HepG2 (cell line): Measurements from ENCODE around the gene ZBTB17. TPM values are rescaled to one million over a fixed set of nuclear protein-coding genes. Genes with fewer than 3 reads are reported as not detected.

Source experiments
- ATAC-seq: fragments of 200-7000 bp; cut with Tn5 transposase; 3 replicates; pipeline ENCODE4 v1.9.1; 2020; ENCODE audit warnings: mild to moderate bottlenecking, moderate library complexity
- BruUV-seq: library from RNA; stranded (reverse); fragments of 400-500 nt; replicated peaks from 2 replicates; lab custom pipeline; 2021; lab: Mats Ljungman, UMichigan
- CTCF ChIA-PET: fragments of 300-600 bp; formaldehyde crosslinking; extraction: SDS; loops from one replicate; lab custom pipeline; 2021; ENCODE audit warnings: low total read pairs, inconsistent platforms, low intra/inter-chr PET ratio; lab: Yijun Ruan, JAX
- POLR2A ChIA-PET: fragments of 350-600 bp; sonication (Branson Sonifier 250); formaldehyde crosslinking; loops from one replicate; lab custom pipeline; 2020; ENCODE audit warnings: antibody characterized with exemption, inconsistent platforms; lab: Yijun Ruan, JAX
- DNase-seq: peaks from one replicate; pipeline ENCODE4 v3.0.0-alpha.2; 2015; ENCODE audit warnings: low spot score
- FAIRE-seq: peaks from 3 replicates; lab custom pipeline; 2011; peaks lifted over from hg19 to GRCh38; lab: Jason Lieb, UNC
- H2AFZ ChIP-seq: one replicate; pipeline ENCODE4 v1.6.1; 2011; ENCODE audit warnings: low read length, inconsistent platforms
- H3K27ac ChIP-seq: fragments of 300-600 bp; 3 replicates; pipeline ENCODE4 v1.8.0; 2011; ENCODE audit warnings: mixed run types, mild to moderate bottlenecking, mixed read lengths, low read length, inconsistent platforms; ENCODE audit not compliant: insufficient read depth; ENCODE audit errors: extremely low read length
- H3K27me3 ChIP-seq, 2 experiments: fragments of 200-600 bp in 1 of 2; 2 replicates in 1 of 2; 3 replicates in 1 of 2; pipeline versions ENCODE4 v1.6.0 to v1.8.0; 2011; ENCODE audit warnings: low read length in 2 of 2, mild to moderate bottlenecking in 2 of 2, moderate library complexity in 2 of 2, inconsistent platforms in 1 of 2; ENCODE audit not compliant: insufficient read depth in 2 of 2, control insufficient read depth in 1 of 2
- H3K36me3 ChIP-seq, 2 experiments: fragments of 200-600 bp in 1 of 2; replicated peaks in 1 of 2; 2 replicates in 1 of 2; 3 replicates in 1 of 2; pipeline versions ENCODE4 v1.5.1 to v1.8.0; 2011; ENCODE audit warnings: low read length in 2 of 2, inconsistent platforms in 1 of 2; ENCODE audit not compliant: insufficient read depth in 2 of 2, control insufficient read depth in 1 of 2
- H3K4me1 ChIP-seq: 2 replicates; pipeline ENCODE4 v1.5.1; 2012; ENCODE audit warnings: low read length, inconsistent platforms; ENCODE audit not compliant: insufficient read depth
- H3K4me2 ChIP-seq: 2 replicates; pipeline ENCODE4 v1.6.0; 2011; ENCODE audit warnings: low read depth, low read length, inconsistent platforms
- H3K4me3 ChIP-seq, 3 experiments: fragments of 200-600 bp in 1 of 3; sonication (generic), shearing (Covaris generic) in 1 of 3; replicated peaks in 1 of 3; 2 replicates each; pipeline ENCODE4 v1.5.1; 2011 to 2016; ENCODE audit warnings: low read length in 3 of 3, inconsistent platforms in 2 of 3, low read depth in 2 of 3, mild to moderate bottlenecking in 2 of 3, control low read depth in 1 of 3, mixed read lengths in 1 of 3; ENCODE audit not compliant: insufficient read depth in 1 of 3
- H3K79me2 ChIP-seq: one replicate; pipeline ENCODE4 v1.6.1; 2011; ENCODE audit warnings: low read length, inconsistent platforms; ENCODE audit not compliant: insufficient read depth
- H3K9ac ChIP-seq: 2 replicates; pipeline ENCODE4 v1.6.0; 2011; ENCODE audit warnings: mild to moderate bottlenecking, low read depth, low read length, inconsistent platforms; ENCODE audit not compliant: insufficient read depth
- H3K9me3 ChIP-seq: 2 replicates; pipeline ENCODE4 v1.5.1; 2012; ENCODE audit warnings: mild to moderate bottlenecking, low read length
- H4K20me1 ChIP-seq: 2 replicates; pipeline ENCODE4 v1.6.0; 2011; ENCODE audit warnings: inconsistent platforms, mild to moderate bottlenecking, low read length, moderate library complexity; ENCODE audit not compliant: insufficient read depth
- AGO2 ChIP-seq: fragments of 200-400 bp; formaldehyde crosslinking; optimal IDR thresholded peaks from 2 replicates; pipeline ENCODE3; 2017; ENCODE audit warnings: mild to moderate bottlenecking, low read depth, low read length, moderate library complexity
- ATRX ChIP-seq: sonication (generic); formaldehyde crosslinking; IDR thresholded peaks from 2 replicates; pipeline ENCODE4 v1.4.0; 2020; ENCODE audit warnings: missing genetic modification reagents, borderline replicate concordance
- CEBPB ChIP-seq: IDR thresholded peaks from 2 replicates; pipeline ENCODE4 v1.6.1; 2011; ENCODE audit warnings: low read depth, low read length, improper control_type of control experiment, borderline replicate concordance
- ETV5 ChIP-seq: IDR thresholded peaks from 2 replicates; pipeline ENCODE4 v1.6.1; 2018; ENCODE audit warnings: missing biosample characterization, missing genetic modification reagents, inconsistent platforms, borderline replicate concordance
- GABPB1 ChIP-seq: IDR thresholded peaks from 2 replicates; pipeline ENCODE4 v1.6.1; 2016; ENCODE audit warnings: mild to moderate bottlenecking, missing genetic modification reagents, moderate library complexity, missing compliant biosample characterization
- MAX ChIP-seq: IDR thresholded peaks from 2 replicates; pipeline ENCODE4 v1.6.1; 2012; ENCODE audit warnings: inconsistent platforms
- MXI1 ChIP-seq: IDR thresholded peaks from 3 replicates; pipeline ENCODE4 v1.6.1; 2012; ENCODE audit warnings: low read depth, low read length, inconsistent platforms, borderline replicate concordance
- SKI ChIP-seq: fragments of 450-650 bp; IDR thresholded peaks from one replicate; pipeline ENCODE4 v1.6.1; 2018; ENCODE audit warnings: mild to moderate bottlenecking; ENCODE audit not compliant: partially characterized antibody
- ZBTB38 ChIP-seq: sonication (generic); formaldehyde crosslinking; IDR thresholded peaks from 2 replicates; pipeline ENCODE4 v1.5.1; 2020; ENCODE audit warnings: mild to moderate bottlenecking, missing genetic modification reagents
- ZFX ChIP-seq: sonication (generic); formaldehyde crosslinking; IDR thresholded peaks from 2 replicates; pipeline ENCODE4 v1.4.0; 2020; ENCODE audit warnings: mild to moderate bottlenecking, low read depth, missing genetic modification reagents, moderate library complexity
- WGBS: methylation state at CpG from one replicate; pipeline ENCODE4 v1.1.6; 2017; ENCODE audit warnings: low lambda C conversion rate; 5-methylcytosine and 5-hydroxymethylcytosine counted together
- in situ Hi-C: cut with HindIII; loops from 2 replicates; pipeline ENCODE4 v1.10.0; 2017; ENCODE audit warnings: low pct_unique_long_range_greater_than_20kb; ENCODE audit not compliant: extremely low pct_ligation_motif_present
- intact Hi-C: fragments of 100-400 bp; cut with micrococcal nuclease; formaldehyde crosslinking; loops from one replicate; pipeline ENCODE4 v1.10.0; 2022; ENCODE audit not compliant: unreplicated experiment
- polyA plus RNA-seq, 8 experiments: library from polyadenylated mRNA; depleted of rRNA in 3 of 8; stranded (reverse) in 7 of 8; unstranded in 1 of 8; fragments of >200 nt; fragmentation: Illumina TruSeq in 4 of 8; extraction: Trizol in 4 of 8; gene quantifications; 2 replicates each; pipeline versions ENCODE4 v1.2.1 to v1.2.3, GENCODE V29; 2011 to 2016; ENCODE audit warnings: low read depth in 4 of 8, missing spikeins in 1 of 8, mixed read lengths in 1 of 8; ENCODE audit not compliant: insufficient read depth in 1 of 8
- total RNA-seq, 5 experiments: library from RNA; depleted of rRNA; stranded (reverse); fragments of >200 nt; fragmentation: Illumina TruSeq; extraction: Trizol; gene quantifications; 2 replicates each; pipeline ENCODE4 v1.2.3, GENCODE V29; 2016; ENCODE audit warnings: low read depth in 1 of 5
- TF ChIP-seq, protein P1 (sequence below): sonication (generic); formaldehyde crosslinking; IDR thresholded peaks from 2 replicates; pipeline ENCODE4 v1.5.0; 2020; ENCODE audit warnings: missing genetic modification reagents
- TF ChIP-seq, protein P2 (sequence below), 2 experiments: fragments of 450-650 bp in 1 of 2; sonication (generic) in 1 of 2; formaldehyde crosslinking; IDR thresholded peaks; 2 replicates each; pipeline versions ENCODE4 v1.5.0 to v1.8.0; 2020 to 2022; ENCODE audit warnings: mild to moderate bottlenecking in 1 of 2, missing genetic modification reagents in 1 of 2
- TF ChIP-seq, protein P3 (sequence below): IDR thresholded peaks from 2 replicates; pipeline ENCODE4 v1.6.1; 2016; ENCODE audit warnings: mild to moderate bottlenecking
- TF ChIP-seq, protein P4 (sequence below): sonication (generic); formaldehyde crosslinking; IDR thresholded peaks from 2 replicates; pipeline ENCODE4 v1.5.1; 2020; ENCODE audit warnings: mild to moderate bottlenecking, moderate library complexity, missing genetic modification reagents
- TF ChIP-seq, protein P5 (sequence below): sonication (generic); formaldehyde crosslinking; IDR thresholded peaks from 2 replicates; pipeline ENCODE4 v1.5.0; 2020; ENCODE audit warnings: missing genetic modification reagents

ZBTB17 gene
- total and polyA plus RNA-seq, 2 of the 13 experiments (the other 11 are each of a cell fraction or from before 2014, with no cell fraction given), result 16.7 to 17.0 TPM

GRCh38 chr1:15949453-15950245, 26.3 kb downstream of the ZBTB17 start:
- DNase-seq (peak; percentile 37), ATAC-seq (peak; percentile 28), FAIRE-seq (no peak)
- intact Hi-C loops, result no loop called here
- H3K36me3 ChIP-seq, result peaks cover 9 to 34% of the 10 kb centered on the region in 2 experiments; a peak in 4 of 5 replicates
- no peak overlapping the region for H3K4me2 ChIP-seq
- no peak overlapping the region for H3K9ac ChIP-seq
- H3K4me1 ChIP-seq, result peaks cover 11% of the 10 kb centered on the region; the same call in 1 of the 2 replicates
- H3K79me2 ChIP-seq, result no peaks in the 10 kb centered on the region
- H3K9me3 ChIP-seq, result no peaks in the 10 kb centered on the region
- no peak overlapping the region for H2AFZ ChIP-seq
- BruUV-seq, result no TSS peak
- H3K27ac ChIP-seq, result no peak overlapping the region
- in situ Hi-C loops, result no loop called here
- 80% methylated on average over 18 of the region's 25 CpGs for WGBS
- ChIA-PET POLR2A (interaction anchor here (1.0 kb wide), 1 partner anchor 26 kb away, joined by 3 read pairs; the partner anchor contains the start of gene ZBTB17), CTCF (no interaction called here)
- no peaks in the 10 kb centered on the region for H3K27me3 ChIP-seq
- H4K20me1 ChIP-seq, result no peaks in the 10 kb centered on the region
- H3K4me3 ChIP-seq, result no peak overlapping the region
- TF ChIP-seq, protein P1, sequence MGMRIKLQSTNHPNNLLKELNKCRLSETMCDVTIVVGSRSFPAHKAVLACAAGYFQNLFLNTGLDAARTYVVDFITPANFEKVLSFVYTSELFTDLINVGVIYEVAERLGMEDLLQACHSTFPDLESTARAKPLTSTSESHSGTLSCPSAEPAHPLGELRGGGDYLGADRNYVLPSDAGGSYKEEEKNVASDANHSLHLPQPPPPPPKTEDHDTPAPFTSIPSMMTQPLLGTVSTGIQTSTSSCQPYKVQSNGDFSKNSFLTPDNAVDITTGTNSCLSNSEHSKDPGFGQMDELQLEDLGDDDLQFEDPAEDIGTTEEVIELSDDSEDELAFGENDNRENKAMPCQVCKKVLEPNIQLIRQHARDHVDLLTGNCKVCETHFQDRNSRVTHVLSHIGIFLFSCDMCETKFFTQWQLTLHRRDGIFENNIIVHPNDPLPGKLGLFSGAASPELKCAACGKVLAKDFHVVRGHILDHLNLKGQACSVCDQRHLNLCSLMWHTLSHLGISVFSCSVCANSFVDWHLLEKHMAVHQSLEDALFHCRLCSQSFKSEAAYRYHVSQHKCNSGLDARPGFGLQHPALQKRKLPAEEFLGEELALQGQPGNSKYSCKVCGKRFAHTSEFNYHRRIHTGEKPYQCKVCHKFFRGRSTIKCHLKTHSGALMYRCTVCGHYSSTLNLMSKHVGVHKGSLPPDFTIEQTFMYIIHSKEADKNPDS (CRISPR knock-in tag), result no peak
- TF ChIP-seq, protein P2, sequence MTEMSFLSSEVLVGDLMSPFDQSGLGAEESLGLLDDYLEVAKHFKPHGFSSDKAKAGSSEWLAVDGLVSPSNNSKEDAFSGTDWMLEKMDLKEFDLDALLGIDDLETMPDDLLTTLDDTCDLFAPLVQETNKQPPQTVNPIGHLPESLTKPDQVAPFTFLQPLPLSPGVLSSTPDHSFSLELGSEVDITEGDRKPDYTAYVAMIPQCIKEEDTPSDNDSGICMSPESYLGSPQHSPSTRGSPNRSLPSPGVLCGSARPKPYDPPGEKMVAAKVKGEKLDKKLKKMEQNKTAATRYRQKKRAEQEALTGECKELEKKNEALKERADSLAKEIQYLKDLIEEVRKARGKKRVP (CRISPR knock-in tag; IDR thresholded peaks at IDR 0.05), result 0 out of 4 replicates have a peak, but pooled peaks of 1 of the 2 experiments have one; percentile 24
- TF ChIP-seq ETV5 (CRISPR knock-in tag) (0 out of 2 replicates have a peak, but pooled peaks have one; percentile 10), SKI (peak; percentile 33), ZFX (CRISPR knock-in tag) (peak; percentile 23; the same call in 1 of the 2 replicates), MAX (no peak), AGO2 (no peak), ZBTB38 (CRISPR knock-in tag) (0 out of 2 replicates have a peak, but pooled peaks have one; percentile 44), MXI1 (0 out of 3 replicates have a peak, but pooled peaks have one; percentile 13), CEBPB (peak; percentile 62; the same call in 1 of the 2 replicates), GABPB1 (CRISPR knock-in tag) (peak; percentile 42; the same call in 1 of the 2 replicates), ATRX (CRISPR knock-in tag) (no peak)
- TF ChIP-seq, protein P3, sequence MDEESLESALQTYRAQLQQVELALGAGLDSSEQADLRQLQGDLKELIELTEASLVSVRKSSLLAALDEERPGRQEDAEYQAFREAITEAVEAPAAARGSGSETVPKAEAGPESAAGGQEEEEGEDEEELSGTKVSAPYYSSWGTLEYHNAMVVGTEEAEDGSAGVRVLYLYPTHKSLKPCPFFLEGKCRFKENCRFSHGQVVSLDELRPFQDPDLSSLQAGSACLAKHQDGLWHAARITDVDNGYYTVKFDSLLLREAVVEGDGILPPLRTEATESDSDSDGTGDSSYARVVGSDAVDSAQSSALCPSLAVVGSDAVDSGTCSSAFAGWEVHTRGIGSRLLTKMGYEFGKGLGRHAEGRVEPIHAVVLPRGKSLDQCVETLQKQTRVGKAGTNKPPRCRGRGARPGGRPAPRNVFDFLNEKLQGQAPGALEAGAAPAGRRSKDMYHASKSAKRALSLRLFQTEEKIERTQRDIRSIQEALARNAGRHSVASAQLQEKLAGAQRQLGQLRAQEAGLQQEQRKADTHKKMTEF (CRISPR knock-in tag), result 0 out of 2 replicates have a peak, but pooled peaks have one; percentile 30
- TF ChIP-seq, protein P4, sequence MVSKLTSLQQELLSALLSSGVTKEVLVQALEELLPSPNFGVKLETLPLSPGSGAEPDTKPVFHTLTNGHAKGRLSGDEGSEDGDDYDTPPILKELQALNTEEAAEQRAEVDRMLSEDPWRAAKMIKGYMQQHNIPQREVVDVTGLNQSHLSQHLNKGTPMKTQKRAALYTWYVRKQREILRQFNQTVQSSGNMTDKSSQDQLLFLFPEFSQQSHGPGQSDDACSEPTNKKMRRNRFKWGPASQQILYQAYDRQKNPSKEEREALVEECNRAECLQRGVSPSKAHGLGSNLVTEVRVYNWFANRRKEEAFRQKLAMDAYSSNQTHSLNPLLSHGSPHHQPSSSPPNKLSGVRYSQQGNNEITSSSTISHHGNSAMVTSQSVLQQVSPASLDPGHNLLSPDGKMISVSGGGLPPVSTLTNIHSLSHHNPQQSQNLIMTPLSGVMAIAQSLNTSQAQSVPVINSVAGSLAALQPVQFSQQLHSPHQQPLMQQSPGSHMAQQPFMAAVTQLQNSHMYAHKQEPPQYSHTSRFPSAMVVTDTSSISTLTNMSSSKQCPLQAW (CRISPR knock-in tag), result 0 out of 2 replicates have a peak, but pooled peaks have one; percentile 29
- TF ChIP-seq, protein P5, sequence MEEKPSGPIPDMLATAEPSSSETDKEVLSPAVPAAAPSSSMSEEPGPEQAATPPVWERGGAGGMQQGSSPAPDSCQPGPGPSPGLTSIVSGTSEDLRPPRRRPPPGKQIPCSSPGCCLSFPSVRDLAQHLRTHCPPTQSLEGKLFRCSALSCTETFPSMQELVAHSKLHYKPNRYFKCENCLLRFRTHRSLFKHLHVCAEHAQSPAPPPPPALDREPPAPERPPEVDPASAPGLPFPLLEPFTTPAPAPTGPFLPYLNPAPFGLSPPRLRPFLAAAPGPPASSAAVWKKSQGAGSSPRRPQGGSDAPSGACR (CRISPR knock-in tag), result no peak
